Measurements from ENCODE around the gene NCAM1.

DNA sequence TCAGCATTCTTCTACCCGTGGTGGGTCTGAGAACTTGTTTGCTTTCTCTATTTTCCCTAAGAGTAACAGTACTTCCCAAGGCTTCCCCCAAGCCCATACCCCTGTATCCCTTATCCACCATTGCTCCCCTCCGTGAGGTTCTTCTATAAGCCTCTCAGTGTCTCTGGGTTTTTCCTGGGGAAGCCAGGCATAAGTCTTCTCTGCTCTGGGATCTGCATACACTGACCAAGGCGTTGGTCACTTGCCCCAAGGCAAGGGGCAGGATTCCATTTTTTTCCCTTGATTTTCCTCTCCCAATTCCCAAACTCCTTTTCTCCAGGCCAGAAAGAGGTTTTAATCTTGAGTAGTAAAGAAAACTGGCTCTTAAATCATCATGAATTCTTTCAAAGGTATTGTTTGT, 27.2 kb upstream of the NCAM1 start:
- TF ChIP-seq ZNF561 (tag by site-specific recombination; IDR thresholded peaks at IDR 0.05; ENCODE audit: borderline replicate concordance) (no peak), ZNF16 (tag by site-specific recombination; IDR thresholded peaks at IDR 0.05; ENCODE audit: low read depth) (no peak)
- TF ChIP-seq, protein P1, sequence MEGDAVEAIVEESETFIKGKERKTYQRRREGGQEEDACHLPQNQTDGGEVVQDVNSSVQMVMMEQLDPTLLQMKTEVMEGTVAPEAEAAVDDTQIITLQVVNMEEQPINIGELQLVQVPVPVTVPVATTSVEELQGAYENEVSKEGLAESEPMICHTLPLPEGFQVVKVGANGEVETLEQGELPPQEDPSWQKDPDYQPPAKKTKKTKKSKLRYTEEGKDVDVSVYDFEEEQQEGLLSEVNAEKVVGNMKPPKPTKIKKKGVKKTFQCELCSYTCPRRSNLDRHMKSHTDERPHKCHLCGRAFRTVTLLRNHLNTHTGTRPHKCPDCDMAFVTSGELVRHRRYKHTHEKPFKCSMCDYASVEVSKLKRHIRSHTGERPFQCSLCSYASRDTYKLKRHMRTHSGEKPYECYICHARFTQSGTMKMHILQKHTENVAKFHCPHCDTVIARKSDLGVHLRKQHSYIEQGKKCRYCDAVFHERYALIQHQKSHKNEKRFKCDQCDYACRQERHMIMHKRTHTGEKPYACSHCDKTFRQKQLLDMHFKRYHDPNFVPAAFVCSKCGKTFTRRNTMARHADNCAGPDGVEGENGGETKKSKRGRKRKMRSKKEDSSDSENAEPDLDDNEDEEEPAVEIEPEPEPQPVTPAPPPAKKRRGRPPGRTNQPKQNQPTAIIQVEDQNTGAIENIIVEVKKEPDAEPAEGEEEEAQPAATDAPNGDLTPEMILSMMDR (tag by site-specific recombination; IDR thresholded peaks at IDR 0.05) = no peak

Measured in HEK293 (cell line).